Pancreas (tissue), 10 donors: ENCODE results near the gene KIT. TPM values are rescaled to one million over a fixed set of nuclear protein-coding genes. Genes with fewer than 3 reads are reported as not detected.

ENCODE experiments used
- ATAC-seq, 4 donors: fragments of 200-7000 bp; cut with Tn5 transposase; one replicate each; pipeline versions ENCODE4 v1.8.0 to v1.9.1; 2020; ENCODE audit warnings: mild to moderate bottlenecking in 4 of 4, moderate library complexity in 4 of 4
- DNase-seq, 6 donors: peaks; one replicate each; pipeline ENCODE4 v3.0.0-alpha.2; 2020
- FAIRE-seq: peaks from 2 replicates; lab custom pipeline; 2012; peaks lifted over from hg19 to GRCh38; lab: Jason Lieb, UNC
- H3K27ac ChIP-seq, 4 donors: fragments of 200-600 bp; sonication (generic); 1 replicate in 3 of 4; 2 replicates in 1 of 4; pipeline versions ENCODE4 v1.5.0 to v1.8.0; 2020
- H3K27me3 ChIP-seq, 4 donors: fragments of 200-600 bp; one replicate each; pipeline ENCODE4 v1.8.0; 2021
- H3K36me3 ChIP-seq, 3 donors: fragments of 200-600 bp; sonication (generic) in 1 of 3; one replicate each; pipeline versions ENCODE4 v1.5.0 to v1.8.0; 2020 to 2021
- H3K4me1 ChIP-seq, 3 donors: fragments of 200-600 bp; one replicate each; pipeline ENCODE4 v1.8.0; 2021
- H3K4me3 ChIP-seq, 4 donors: fragments of 200-600 bp; sonication (generic) in 2 of 4; one replicate each; pipeline versions ENCODE4 v1.5.0 to v1.8.0; 2020 to 2021
- H3K9me3 ChIP-seq, 4 donors: fragments of 200-600 bp; one replicate each; pipeline ENCODE4 v1.8.0; 2021
- WGBS, 2 donors: extraction: QIAGEN DNeasy Blood & Tissue Kit; methylation state at CpG; one replicate each; pipeline ENCODE4 v1.1.7; 2013; 5-methylcytosine and 5-hydroxymethylcytosine counted together
- intact Hi-C, 3 donors: fragments of 100-400 bp; cut with DNase I; formaldehyde crosslinking; loops; one replicate each; pipeline versions ENCODE4 v1.11.1 to v1.14.2; 2022
- polyA plus RNA-seq, 2 donors: library from polyadenylated mRNA; stranded (reverse); fragments of 200-250 nt; gene quantifications; one replicate each; pipeline ENCODE4 v1.2.3, GENCODE V29; 2013
- total RNA-seq, 6 donors: library from RNA; stranded (reverse); fragmentation: NEBNext Ultra II Directional in 4 of 6; extraction: Animal tissue kit (Norgen Biotek cat#: 25700) in 4 of 6; gene quantifications; one replicate each; pipeline versions ENCODE4 v1.2.1 to v1.2.4, GENCODE V29; 2021 to 2023
- TF ChIP-seq, protein P1 (sequence below), 4 donors: fragments of 200-600 bp; sonication (generic) in 3 of 4; IDR thresholded peaks; one replicate each; pipeline versions ENCODE4 v1.5.0 to v1.8.0; 2021; ENCODE audit warnings: antibody characterized with exemption in 4 of 4
- donor health status: healthy with polysubstance abuse.
- donor health status: DM: no; HTN: no; CAD: no; lungs with moderate emphysema.
- donor health status: DM: no; HTN: no; CAD: no.
- donor health status: control.
- donor health status: control.
- donor health status: Bipolar disorder and iron deficiency.
- donor health status: DM: yes; HTN: yes; CAD: no.
- donor health status: DM: no; HTN: no; CAD: no.
- donor health status: DM: no; HTN: no; CAD: no.
- donor health status: DM: yes; HTN: yes; CAD: no.

KIT gene
- total and polyA plus RNA-seq, 8 donors = 0.23 to 4.0 (median 1.4) TPM

GRCh38 chr4:54783402-54784110 is 125.8 kb downstream of the KIT start:
- ATAC-seq = no peak
- TF ChIP-seq, protein P1, sequence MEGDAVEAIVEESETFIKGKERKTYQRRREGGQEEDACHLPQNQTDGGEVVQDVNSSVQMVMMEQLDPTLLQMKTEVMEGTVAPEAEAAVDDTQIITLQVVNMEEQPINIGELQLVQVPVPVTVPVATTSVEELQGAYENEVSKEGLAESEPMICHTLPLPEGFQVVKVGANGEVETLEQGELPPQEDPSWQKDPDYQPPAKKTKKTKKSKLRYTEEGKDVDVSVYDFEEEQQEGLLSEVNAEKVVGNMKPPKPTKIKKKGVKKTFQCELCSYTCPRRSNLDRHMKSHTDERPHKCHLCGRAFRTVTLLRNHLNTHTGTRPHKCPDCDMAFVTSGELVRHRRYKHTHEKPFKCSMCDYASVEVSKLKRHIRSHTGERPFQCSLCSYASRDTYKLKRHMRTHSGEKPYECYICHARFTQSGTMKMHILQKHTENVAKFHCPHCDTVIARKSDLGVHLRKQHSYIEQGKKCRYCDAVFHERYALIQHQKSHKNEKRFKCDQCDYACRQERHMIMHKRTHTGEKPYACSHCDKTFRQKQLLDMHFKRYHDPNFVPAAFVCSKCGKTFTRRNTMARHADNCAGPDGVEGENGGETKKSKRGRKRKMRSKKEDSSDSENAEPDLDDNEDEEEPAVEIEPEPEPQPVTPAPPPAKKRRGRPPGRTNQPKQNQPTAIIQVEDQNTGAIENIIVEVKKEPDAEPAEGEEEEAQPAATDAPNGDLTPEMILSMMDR (IDR thresholded peaks at IDR 0.05) = no peak
- Histone ChIP-seq H3K4me3 (no peak overlapping the region), H3K36me3 (no peaks in the 10 kb centered on the region), H3K27ac (no peak overlapping the region), H3K9me3 (no peaks in the 10 kb centered on the region), H3K27me3 (no peaks in the 10 kb centered on the region), H3K4me1 (no peaks in the 10 kb centered on the region)
- no peak for FAIRE-seq
- intact Hi-C loops = no loop called here
- 86 to 90% methylated on average over 7 of the region's 7 CpGs for WGBS, 2 donors
- no peak for DNase-seq

- Histone ChIP-seq H3K36me3 (no peaks in the 10 kb centered on the region), H3K9me3 (no peaks in the 10 kb centered on the region), H3K4me1 (no peaks in the 10 kb centered on the region), H3K4me3 (no peak overlapping the region), H3K27ac (peak overlapping the region in 1 of 4 donors; percentile 13), H3K27me3 (no peaks in the 10 kb centered on the region)
- DNase-seq = peak in 4 of 6 donors; percentile 3 to 34 (median 18)
- TF ChIP-seq, protein P1 (IDR thresholded peaks at IDR 0.05) = no peak
- no peak for FAIRE-seq
- WGBS, 2 donors = 48 to 56% methylated on average over 14 of the region's 14 CpGs
- peak in 3 of 4 donors; percentile 69 to 76 (median 72) for ATAC-seq
- intact Hi-C loops = no loop called here
Measured at GRCh38 chr4:54784161-54784671, 126.5 kb downstream of the KIT start.
